CD4-positive, CD25-positive, alpha-beta regulatory T cell (primary cell): ENCODE results near the gene ENSA. TPM values are rescaled to one million over a fixed set of nuclear protein-coding genes. Genes with fewer than 3 reads are reported as not detected.
"Not testable (repeated sequence)": the region's sequence is repeated elsewhere in the genome, so short reads cannot be mapped to it uniquely, and the experiment has no call there.

ENCODE experiments used
- ATAC-seq, 2 donors: fragments of 150-1000 bp; cut with Tn5 transposase; one replicate each; pipeline ENCODE4 v1.10.0; 2021; ENCODE audit warnings: low read depth in 2 of 2, moderate number of reproducible peaks in 2 of 2, moderate library complexity in 1 of 2
- DNase-seq, 3 donors: peaks; one replicate each; pipeline versions ENCODE4 v3.0.0 to v3.0.0-alpha.2; 2012 to 2022; ENCODE audit warnings: mixed read lengths in 1 of 3
- H3K27ac ChIP-seq: one replicate; pipeline ENCODE4 v1.7.0; 2013; ENCODE audit warnings: mild to moderate bottlenecking, low read length; ENCODE audit not compliant: insufficient read depth, poor library complexity, severe bottlenecking
- H3K27me3 ChIP-seq: one replicate; pipeline ENCODE4 v1.7.0; 2013; ENCODE audit warnings: low read length; ENCODE audit not compliant: control insufficient read depth, insufficient read depth
- H3K36me3 ChIP-seq: one replicate; pipeline ENCODE4 v1.7.0; 2013; ENCODE audit warnings: mild to moderate bottlenecking, low read length, moderate library complexity; ENCODE audit not compliant: control insufficient read depth, insufficient read depth
- H3K4me1 ChIP-seq: 2 replicates; pipeline ENCODE4 v1.7.0; 2013; ENCODE audit warnings: mild to moderate bottlenecking, low read length; ENCODE audit not compliant: insufficient read depth, control insufficient read depth, poor library complexity, severe bottlenecking
- H3K4me3 ChIP-seq: one replicate; pipeline ENCODE4 v1.7.0; 2013; ENCODE audit warnings: low read depth, mild to moderate bottlenecking, low read length, moderate library complexity
- H3K9me3 ChIP-seq, 2 experiments: 1 replicate in 1 of 2; 2 replicates in 1 of 2; pipeline ENCODE4 v1.7.0; 2013; ENCODE audit warnings: low read length in 2 of 2, mild to moderate bottlenecking in 1 of 2, moderate library complexity in 1 of 2; ENCODE audit not compliant: control insufficient read depth in 2 of 2
- H3K27ac Mint-ChIP-seq, 3 donors: one replicate each; pipeline ENCODE4 v1.8.0; 2020 to 2022; ENCODE audit warnings: mild to moderate bottlenecking in 3 of 3, mixed read lengths in 3 of 3, moderate library complexity in 2 of 3
- H3K27me3 Mint-ChIP-seq: one replicate; pipeline ENCODE4 v1.8.0; 2022; ENCODE audit warnings: mild to moderate bottlenecking, mixed read lengths
- H3K36me3 Mint-ChIP-seq: one replicate; pipeline ENCODE4 v1.8.0; 2020; ENCODE audit warnings: mixed read lengths
- H3K4me1 Mint-ChIP-seq, 4 donors: one replicate each; pipeline ENCODE4 v1.8.0; 2020 to 2022; ENCODE audit warnings: mixed read lengths in 4 of 4, mild to moderate bottlenecking in 1 of 4
- H3K4me3 Mint-ChIP-seq, 4 donors: one replicate each; pipeline ENCODE4 v1.8.0; 2020 to 2022; ENCODE audit warnings: mild to moderate bottlenecking in 4 of 4, mixed read lengths in 4 of 4, moderate library complexity in 3 of 4
- H3K9me3 Mint-ChIP-seq, 7 donors: one replicate each; pipeline ENCODE4 v1.8.0; 2020 to 2022; ENCODE audit warnings: mixed read lengths in 7 of 7, mild to moderate bottlenecking in 3 of 7, moderate library complexity in 2 of 7
- polyA plus RNA-seq, 4 donors: library from polyadenylated mRNA; unstranded; fragments of 300-500 nt; fragmentation: Illumina TruSeq; gene quantifications; one replicate each; pipeline ENCODE4 v1.2.3, GENCODE V29; 2021
- total RNA-seq: library from RNA; stranded (reverse); gene quantifications from one replicate; pipeline ENCODE4 v1.2.3, GENCODE V29; 2022

Gene ENSA
- total and polyA plus RNA-seq, 5 donors from 2014 or later = 41.2 to 169 (median 52.5) TPM

GRCh38 chr1:150609732-150610131 is 19.7 kb downstream of the ENSA start:
- peak overlapping the region; percentile 23 for H3K27ac ChIP-seq
- H3K27me3 Mint-ChIP-seq = peaks cover 5% of the 10 kb centered on the region
- no peaks in the 10 kb centered on the region for H3K9me3 Mint-ChIP-seq
- H3K9me3 ChIP-seq = no peaks in the 10 kb centered on the region
- H3K4me1 Mint-ChIP-seq = peaks cover 16 to 42% (median 34%) of the 10 kb centered on the region in 4 donors
- peaks cover 37% of the 10 kb centered on the region for H3K4me1 ChIP-seq
- peaks cover 15% of the 10 kb centered on the region for H3K36me3 Mint-ChIP-seq
- peak overlapping the region; percentile 41 to 89 (median 73) for H3K27ac Mint-ChIP-seq
- no peaks in the 10 kb centered on the region for H3K27me3 ChIP-seq
- ATAC-seq (no peak), DNase-seq (no peak)
- no peak overlapping the region for H3K4me3 Mint-ChIP-seq
- no peak overlapping the region for H3K4me3 ChIP-seq
- H3K36me3 ChIP-seq = no peaks in the 10 kb centered on the region

DNA sequence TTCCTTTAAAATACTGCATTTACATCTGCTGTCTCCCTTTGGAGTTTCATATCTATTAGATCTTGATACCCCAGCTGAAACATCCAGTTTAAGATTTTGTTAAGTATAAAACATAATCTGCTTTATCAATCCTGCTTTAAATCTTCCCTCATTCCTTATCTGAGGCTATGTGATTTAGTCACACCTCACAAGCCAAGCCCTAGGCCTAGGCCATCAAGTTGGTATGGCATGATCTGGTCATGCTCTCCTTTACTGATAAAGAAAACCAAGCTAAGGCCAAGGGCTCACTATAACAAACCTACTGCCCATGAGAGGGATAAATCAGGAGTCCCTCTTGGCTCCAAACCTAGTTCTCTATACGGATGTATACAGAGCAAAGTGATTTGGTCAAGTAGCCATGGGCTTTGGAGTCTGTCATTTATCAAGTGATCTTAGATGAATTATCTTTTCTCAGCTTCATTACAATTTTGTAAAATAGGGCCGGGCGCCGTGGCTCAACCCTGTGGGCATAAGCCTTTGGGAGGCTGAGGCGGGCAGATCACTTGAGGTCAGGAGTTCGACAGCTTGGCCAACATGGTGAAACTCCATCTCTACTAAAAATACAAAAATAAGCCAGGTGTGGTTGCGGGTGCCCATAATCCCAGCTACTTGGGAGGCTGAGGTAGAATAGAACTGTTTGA is 22.8 kb downstream of the ENSA start:
- no peaks in the 10 kb centered on the region for H3K27me3 Mint-ChIP-seq
- ATAC-seq = no peak
- H3K4me1 Mint-ChIP-seq = peaks cover 5 to 23% (median 17%) of the 10 kb centered on the region in 4 donors
- H3K27ac ChIP-seq = no peak overlapping the region
- H3K36me3 Mint-ChIP-seq = peaks cover 17% of the 10 kb centered on the region
- H3K4me3 Mint-ChIP-seq = no peak overlapping the region
- H3K9me3 Mint-ChIP-seq = no peaks in the 10 kb centered on the region
- H3K9me3 ChIP-seq = no peaks in the 10 kb centered on the region
- H3K4me3 ChIP-seq = no peak overlapping the region
- H3K27ac Mint-ChIP-seq = peak overlapping the region in 1 of 3 donors; percentile 52
- no peaks in the 10 kb centered on the region for H3K27me3 ChIP-seq
- no peak for DNase-seq
- no peaks in the 10 kb centered on the region for H3K36me3 ChIP-seq
- H3K4me1 ChIP-seq = peaks cover 11% of the 10 kb centered on the region

DNA sequence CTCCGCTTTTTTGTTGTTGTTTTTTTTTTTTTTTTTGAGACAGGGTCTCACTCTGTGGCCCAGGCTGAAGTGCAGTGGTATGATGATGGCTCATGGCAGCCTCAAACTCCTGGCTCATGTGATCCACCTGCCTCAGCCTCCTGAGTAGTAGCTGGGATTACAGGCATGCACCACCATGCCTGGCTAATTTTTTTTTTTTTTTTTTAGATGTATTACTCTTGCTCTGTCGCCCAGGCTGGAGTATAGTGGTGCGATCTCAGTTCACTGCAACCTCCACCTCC is 24.0 kb downstream of the ENSA start:
- Mint-ChIP-seq H3K27ac (peak overlapping the region in 1 of 3 donors; percentile 49), H3K36me3 (peaks cover 11% of the 10 kb centered on the region), H3K4me1 (peaks cover 5 to 16% (median 11%) of the 10 kb centered on the region in 4 donors)
- H3K36me3 ChIP-seq, H3K27me3 ChIP-seq, H3K4me1 ChIP-seq, H3K9me3 ChIP-seq, H3K27ac ChIP-seq, H3K9me3 Mint-ChIP-seq, H3K27me3 Mint-ChIP-seq, DNase-seq, ATAC-seq, H3K4me3 ChIP-seq, H3K4me3 Mint-ChIP-seq: not testable (repeated sequence)

GRCh38 chr1:150604226-150604588 is 25.2 kb downstream of the ENSA start:
- Mint-ChIP-seq H3K27me3 (no peaks in the 10 kb centered on the region), H3K4me1 (peaks cover 5 to 16% (median 9%) of the 10 kb centered on the region in 4 donors), H3K9me3 (no peaks in the 10 kb centered on the region), H3K36me3 (peaks cover 15% of the 10 kb centered on the region), H3K4me3 (no peak overlapping the region), H3K27ac (peak overlapping the region in 2 of 3 donors; percentile 49 to 90)
- H3K36me3 ChIP-seq = peaks cover 7% of the 10 kb centered on the region
- DNase-seq = no peak
- no peaks in the 10 kb centered on the region for H3K27me3 ChIP-seq
- H3K9me3 ChIP-seq = no peaks in the 10 kb centered on the region
- no peak overlapping the region for H3K27ac ChIP-seq
- ATAC-seq = no peak
- H3K4me3 ChIP-seq = no peak overlapping the region
- no peaks in the 10 kb centered on the region for H3K4me1 ChIP-seq

DNA sequence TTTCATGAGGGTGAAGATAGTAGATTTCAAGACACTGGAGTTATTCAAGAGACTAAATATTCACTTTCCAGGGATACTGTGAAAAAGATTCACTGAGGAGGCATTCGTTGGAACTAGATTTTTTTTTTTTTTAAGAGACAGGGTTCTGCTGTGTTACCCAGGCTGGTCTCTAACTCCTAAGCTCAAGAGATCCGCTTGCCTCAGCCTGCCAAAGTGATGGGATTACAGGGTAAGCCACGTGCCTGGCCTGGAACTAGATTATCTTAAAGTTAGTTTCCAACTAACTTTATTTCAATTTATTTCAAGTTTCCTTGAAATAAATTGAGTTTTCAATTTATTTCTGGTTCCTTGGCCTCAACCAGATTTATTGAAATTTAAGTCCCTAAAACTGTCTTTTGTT is 25.7 kb downstream of the ENSA start:
- H3K4me3 ChIP-seq = no peak overlapping the region
- no peak overlapping the region for H3K27ac ChIP-seq
- Mint-ChIP-seq H3K27me3 (no peaks in the 10 kb centered on the region), H3K9me3 (no peaks in the 10 kb centered on the region), H3K36me3 (peaks cover 15% of the 10 kb centered on the region), H3K27ac (peak overlapping the region in 2 of 3 donors; percentile 26 to 90), H3K4me3 (peak overlapping the region in 1 of 4 donors; percentile 13), H3K4me1 (peaks cover 5 to 16% (median 9%) of the 10 kb centered on the region in 4 donors)
- no peaks in the 10 kb centered on the region for H3K27me3 ChIP-seq
- peaks cover 7% of the 10 kb centered on the region for H3K36me3 ChIP-seq
- DNase-seq (no peak), ATAC-seq (no peak)
- no peaks in the 10 kb centered on the region for H3K9me3 ChIP-seq
- H3K4me1 ChIP-seq = no peaks in the 10 kb centered on the region

DNA sequence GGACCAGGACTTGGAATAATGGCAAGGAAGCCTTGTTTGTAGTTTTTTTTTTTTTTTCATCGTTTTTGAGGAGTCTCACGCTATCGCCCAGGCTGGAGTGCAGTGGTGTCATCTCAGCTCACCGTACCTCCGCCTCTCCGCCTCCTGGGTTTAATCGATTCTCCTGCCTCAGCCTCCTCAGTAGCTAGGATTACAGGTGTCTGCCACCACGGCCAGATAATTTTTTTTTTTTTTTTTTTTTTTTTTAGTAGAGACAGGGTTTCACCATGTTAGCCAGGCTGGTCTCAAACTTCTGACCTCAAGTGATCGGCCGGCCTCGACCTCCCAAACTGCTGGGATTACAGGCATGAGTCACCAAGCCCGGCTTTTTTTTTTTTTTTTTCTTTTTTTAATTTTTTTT is 27.0 kb downstream of the ENSA start:
- not testable (repeated sequence) for H3K27me3 Mint-ChIP-seq, H3K27ac Mint-ChIP-seq, H3K36me3 ChIP-seq, H3K4me3 Mint-ChIP-seq, H3K9me3 ChIP-seq, ATAC-seq, H3K27me3 ChIP-seq, DNase-seq, H3K9me3 Mint-ChIP-seq, H3K4me3 ChIP-seq, H3K4me1 ChIP-seq, H3K27ac ChIP-seq
- peaks cover 5 to 16% (median 9%) of the 10 kb centered on the region in 4 donors for H3K4me1 Mint-ChIP-seq
- H3K36me3 Mint-ChIP-seq = peaks cover 15% of the 10 kb centered on the region

DNA sequence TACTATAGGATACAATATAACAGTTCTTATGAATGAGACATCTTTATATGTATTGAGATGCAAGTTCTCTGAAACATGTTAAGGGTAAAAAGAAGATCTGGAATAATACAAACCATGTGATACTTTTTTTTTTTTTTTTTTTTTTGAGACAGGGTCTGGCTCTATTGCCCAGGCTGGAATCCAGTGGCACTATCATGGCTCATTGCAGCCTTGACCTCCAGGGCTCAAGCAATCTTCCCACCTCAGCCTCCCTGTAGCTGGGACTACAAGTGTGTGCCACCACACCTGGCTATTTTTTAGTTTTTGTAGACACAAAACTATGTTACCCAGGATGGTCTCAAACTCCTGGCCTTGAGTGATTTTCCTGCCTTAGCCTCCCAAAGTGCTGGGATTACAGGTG is 27.9 kb downstream of the ENSA start:
- Mint-ChIP-seq H3K27ac (no peak overlapping the region), H3K27me3 (no peaks in the 10 kb centered on the region), H3K4me3 (no peak overlapping the region), H3K9me3 (no peaks in the 10 kb centered on the region), H3K4me1 (peaks cover 4 to 20% (median 10%) of the 10 kb centered on the region in 4 donors), H3K36me3 (peaks cover 14% of the 10 kb centered on the region)
- H3K36me3 ChIP-seq = peaks cover 7% of the 10 kb centered on the region
- no peaks in the 10 kb centered on the region for H3K4me1 ChIP-seq
- no peak overlapping the region for H3K27ac ChIP-seq
- no peaks in the 10 kb centered on the region for H3K9me3 ChIP-seq
- no peak for DNase-seq
- no peak overlapping the region for H3K4me3 ChIP-seq
- no peak for ATAC-seq
- no peaks in the 10 kb centered on the region for H3K27me3 ChIP-seq

GRCh38 chr1:150598346-150598745 is 31.1 kb downstream of the ENSA start:
- H3K27ac Mint-ChIP-seq, H3K27me3 Mint-ChIP-seq, H3K4me3 ChIP-seq, H3K27ac ChIP-seq, ATAC-seq, DNase-seq, H3K4me1 ChIP-seq, H3K27me3 ChIP-seq, H3K4me3 Mint-ChIP-seq, H3K36me3 ChIP-seq, H3K9me3 Mint-ChIP-seq, H3K9me3 ChIP-seq: not testable (repeated sequence)
- H3K4me1 Mint-ChIP-seq = peaks cover 11 to 21% (median 14%) of the 10 kb centered on the region in 4 donors
- peaks cover 17% of the 10 kb centered on the region for H3K36me3 Mint-ChIP-seq
